A549 (cell line): ENCODE results near the gene SLC7A11.

ENCODE experiments used
- MAFK ChIP-seq: fragments of 450-650 bp; IDR thresholded peaks from 2 replicates; pipeline ENCODE4 v1.6.1; 2014; ENCODE audit not compliant: partially characterized antibody
- PHF8 ChIP-seq: fragments of 200-600 bp; sonication (generic); IDR thresholded peaks from 2 replicates; pipeline ENCODE4 v1.6.1; 2016; ENCODE audit warnings: low read depth, mild to moderate bottlenecking, antibody characterized with exemption, moderate library complexity, borderline replicate concordance
- RNF2 ChIP-seq: fragments of 200-600 bp; sonication (generic); IDR thresholded peaks from 2 replicates; pipeline ENCODE4 v1.6.1; 2016; ENCODE audit warnings: low read depth, mild to moderate bottlenecking, antibody characterized with exemption, moderate library complexity, borderline replicate concordance
- TF ChIP-seq, protein P1 (sequence below): fragments of >200 bp; sonication (Bioruptor Twin); formaldehyde crosslinking; IDR thresholded peaks from 3 replicates; pipeline ENCODE4 v1.5.1; 2016

DNA sequence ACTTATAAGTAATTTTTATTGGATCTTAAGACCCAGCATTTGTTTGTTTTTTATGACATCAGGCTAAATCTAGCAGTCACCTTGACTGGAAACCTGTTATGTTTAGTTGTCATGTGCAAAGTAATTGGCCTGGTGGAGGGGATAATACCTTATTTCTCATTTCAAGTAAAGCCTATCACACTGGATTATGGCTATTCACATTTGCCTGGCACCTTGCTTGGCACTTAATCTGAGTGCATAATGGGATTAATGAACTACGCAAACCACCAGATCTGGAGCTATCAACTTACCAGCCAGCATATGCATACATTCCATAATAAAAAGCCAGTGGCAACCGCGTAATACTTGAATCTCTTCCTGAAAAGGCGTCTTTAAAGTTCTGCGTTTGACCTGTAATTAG is 23.2 kb downstream of the SLC7A11 start:
- TF ChIP-seq, protein P1, sequence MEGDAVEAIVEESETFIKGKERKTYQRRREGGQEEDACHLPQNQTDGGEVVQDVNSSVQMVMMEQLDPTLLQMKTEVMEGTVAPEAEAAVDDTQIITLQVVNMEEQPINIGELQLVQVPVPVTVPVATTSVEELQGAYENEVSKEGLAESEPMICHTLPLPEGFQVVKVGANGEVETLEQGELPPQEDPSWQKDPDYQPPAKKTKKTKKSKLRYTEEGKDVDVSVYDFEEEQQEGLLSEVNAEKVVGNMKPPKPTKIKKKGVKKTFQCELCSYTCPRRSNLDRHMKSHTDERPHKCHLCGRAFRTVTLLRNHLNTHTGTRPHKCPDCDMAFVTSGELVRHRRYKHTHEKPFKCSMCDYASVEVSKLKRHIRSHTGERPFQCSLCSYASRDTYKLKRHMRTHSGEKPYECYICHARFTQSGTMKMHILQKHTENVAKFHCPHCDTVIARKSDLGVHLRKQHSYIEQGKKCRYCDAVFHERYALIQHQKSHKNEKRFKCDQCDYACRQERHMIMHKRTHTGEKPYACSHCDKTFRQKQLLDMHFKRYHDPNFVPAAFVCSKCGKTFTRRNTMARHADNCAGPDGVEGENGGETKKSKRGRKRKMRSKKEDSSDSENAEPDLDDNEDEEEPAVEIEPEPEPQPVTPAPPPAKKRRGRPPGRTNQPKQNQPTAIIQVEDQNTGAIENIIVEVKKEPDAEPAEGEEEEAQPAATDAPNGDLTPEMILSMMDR: no peak
- no peak for TF ChIP-seq RNF2
- TF ChIP-seq MAFK: no peak
- no peak for TF ChIP-seq PHF8
